ENCODE data around the gene PUS1. TPM values are rescaled to one million over a fixed set of nuclear protein-coding genes. Genes with fewer than 3 reads are reported as not detected.

PUS1 gene
- total and polyA plus RNA-seq, 3 donors from 2014 or later = 16.9 to 26.0 (median 25.2) TPM

DNA sequence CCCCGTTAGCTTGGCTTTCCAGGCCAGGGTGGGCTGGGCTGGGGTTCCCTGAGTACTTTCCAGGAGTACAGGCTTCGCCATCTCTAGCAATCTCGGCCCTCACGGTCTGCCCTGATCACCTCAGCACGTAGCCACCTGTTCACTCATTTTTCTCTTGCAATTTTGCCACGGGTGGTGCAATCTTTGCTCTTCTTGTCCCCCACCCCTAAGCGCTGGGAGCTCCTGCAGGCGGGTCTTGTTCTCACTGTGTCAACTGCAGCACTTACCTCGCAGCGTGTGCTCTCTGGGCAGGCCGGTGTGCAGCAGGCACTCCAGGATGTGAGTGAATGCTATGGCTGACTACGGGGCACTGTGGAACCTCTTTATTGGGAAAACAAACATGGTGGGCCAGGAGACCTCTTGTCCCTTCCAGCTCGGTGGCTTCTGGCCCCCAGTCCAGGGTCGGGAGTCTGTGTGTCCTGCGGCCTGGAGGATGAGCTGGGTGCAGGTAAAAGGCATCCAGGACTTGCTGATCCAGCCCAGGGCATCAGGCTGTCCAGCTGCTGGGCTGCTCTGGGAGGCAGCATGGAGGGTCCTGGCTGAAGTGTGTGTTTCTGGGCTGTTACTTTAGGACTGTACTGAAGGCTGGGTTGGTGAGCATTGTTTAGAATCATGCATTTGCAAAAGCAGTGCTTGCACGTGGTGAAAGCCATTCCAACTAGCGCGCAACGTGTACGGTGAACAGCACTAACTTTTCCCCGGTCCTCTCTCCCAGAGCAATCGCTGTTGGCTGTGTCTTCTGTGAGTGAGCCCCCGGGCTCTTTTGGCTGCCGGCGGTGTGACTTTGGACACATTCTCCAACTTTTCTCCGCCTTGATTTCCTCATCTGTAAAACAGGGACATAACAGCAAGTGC is 36.1 kb upstream of the PUS1 start:
- intact Hi-C loops (cut with DNase I; ENCODE audit: low total_unique reads) = no loop called here
- H3K9me3 ChIP-seq = no peaks in the 10 kb centered on the region
- WGBS, 2 donors = 63 to 78% methylated on average over 23 to 26 of the region's 26 CpGs
- no peak overlapping the region for H3K4me3 ChIP-seq
- H3K36me3 ChIP-seq (ENCODE audit: low read depth, missing control alignments) = no peaks in the 10 kb centered on the region
- TF ChIP-seq, protein P1, sequence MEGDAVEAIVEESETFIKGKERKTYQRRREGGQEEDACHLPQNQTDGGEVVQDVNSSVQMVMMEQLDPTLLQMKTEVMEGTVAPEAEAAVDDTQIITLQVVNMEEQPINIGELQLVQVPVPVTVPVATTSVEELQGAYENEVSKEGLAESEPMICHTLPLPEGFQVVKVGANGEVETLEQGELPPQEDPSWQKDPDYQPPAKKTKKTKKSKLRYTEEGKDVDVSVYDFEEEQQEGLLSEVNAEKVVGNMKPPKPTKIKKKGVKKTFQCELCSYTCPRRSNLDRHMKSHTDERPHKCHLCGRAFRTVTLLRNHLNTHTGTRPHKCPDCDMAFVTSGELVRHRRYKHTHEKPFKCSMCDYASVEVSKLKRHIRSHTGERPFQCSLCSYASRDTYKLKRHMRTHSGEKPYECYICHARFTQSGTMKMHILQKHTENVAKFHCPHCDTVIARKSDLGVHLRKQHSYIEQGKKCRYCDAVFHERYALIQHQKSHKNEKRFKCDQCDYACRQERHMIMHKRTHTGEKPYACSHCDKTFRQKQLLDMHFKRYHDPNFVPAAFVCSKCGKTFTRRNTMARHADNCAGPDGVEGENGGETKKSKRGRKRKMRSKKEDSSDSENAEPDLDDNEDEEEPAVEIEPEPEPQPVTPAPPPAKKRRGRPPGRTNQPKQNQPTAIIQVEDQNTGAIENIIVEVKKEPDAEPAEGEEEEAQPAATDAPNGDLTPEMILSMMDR (IDR thresholded peaks at IDR 0.05) = no peak
- TF ChIP-seq POLR2A (IDR thresholded peaks at IDR 0.05) = no peak
- no peak for DNase-seq
- peaks cover 18% of the 10 kb centered on the region for H3K4me1 ChIP-seq
- H3K27ac ChIP-seq = no peak overlapping the region
- H3K27me3 ChIP-seq = no peaks in the 10 kb centered on the region

DNA sequence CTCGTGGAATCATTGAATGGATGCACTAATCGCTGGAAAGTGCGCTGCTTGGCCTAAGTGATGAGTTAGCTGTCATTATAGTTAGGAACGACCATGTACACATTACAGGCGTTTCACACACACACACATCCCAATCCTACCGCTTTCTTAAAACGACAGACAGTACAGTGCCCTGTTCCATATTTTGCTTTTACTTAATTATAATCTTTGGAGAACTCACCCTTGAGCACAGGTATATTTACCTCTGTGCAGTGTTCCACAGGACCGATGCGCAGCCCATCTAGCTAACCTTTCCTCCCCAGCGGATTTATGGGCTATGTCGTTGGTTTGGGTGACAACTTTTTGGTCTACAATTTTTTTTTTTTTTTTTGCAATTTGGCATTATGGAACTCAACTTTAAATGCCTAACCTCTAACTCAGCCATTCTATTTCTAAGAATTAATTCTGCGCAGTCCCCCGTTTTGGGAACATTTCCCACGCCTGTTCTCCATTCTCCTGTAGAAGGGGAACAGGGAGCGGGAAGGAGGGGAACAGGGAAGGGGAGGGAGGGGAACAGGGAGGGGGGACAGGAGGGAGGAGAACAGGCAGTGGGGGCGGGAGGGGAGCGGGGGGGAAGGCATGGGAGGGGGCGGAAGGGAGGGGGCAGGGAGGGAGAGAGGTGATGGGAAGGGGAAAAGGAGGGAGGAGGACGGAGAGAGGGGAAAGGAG is 35.3 kb upstream of the PUS1 start:
- no peaks in the 10 kb centered on the region for H3K27me3 ChIP-seq
- no peaks in the 10 kb centered on the region for H3K36me3 ChIP-seq (ENCODE audit: low read depth, missing control alignments)
- H3K9me3 ChIP-seq = no peaks in the 10 kb centered on the region
- H3K4me3 ChIP-seq = peak overlapping the region; percentile 63 to 69
- WGBS, 2 donors = 23 to 33% methylated on average over 17 to 18 of the region's 19 CpGs
- intact Hi-C loops (cut with DNase I; ENCODE audit: low total_unique reads) = no loop called here
- no peak for DNase-seq
- H3K27ac ChIP-seq = peak overlapping the region; percentile 44 to 99
- H3K4me1 ChIP-seq = peaks cover 18% of the 10 kb centered on the region
- TF ChIP-seq, protein P1 (IDR thresholded peaks at IDR 0.05) = no peak
- no peak for TF ChIP-seq POLR2A (IDR thresholded peaks at IDR 0.05)

DNA sequence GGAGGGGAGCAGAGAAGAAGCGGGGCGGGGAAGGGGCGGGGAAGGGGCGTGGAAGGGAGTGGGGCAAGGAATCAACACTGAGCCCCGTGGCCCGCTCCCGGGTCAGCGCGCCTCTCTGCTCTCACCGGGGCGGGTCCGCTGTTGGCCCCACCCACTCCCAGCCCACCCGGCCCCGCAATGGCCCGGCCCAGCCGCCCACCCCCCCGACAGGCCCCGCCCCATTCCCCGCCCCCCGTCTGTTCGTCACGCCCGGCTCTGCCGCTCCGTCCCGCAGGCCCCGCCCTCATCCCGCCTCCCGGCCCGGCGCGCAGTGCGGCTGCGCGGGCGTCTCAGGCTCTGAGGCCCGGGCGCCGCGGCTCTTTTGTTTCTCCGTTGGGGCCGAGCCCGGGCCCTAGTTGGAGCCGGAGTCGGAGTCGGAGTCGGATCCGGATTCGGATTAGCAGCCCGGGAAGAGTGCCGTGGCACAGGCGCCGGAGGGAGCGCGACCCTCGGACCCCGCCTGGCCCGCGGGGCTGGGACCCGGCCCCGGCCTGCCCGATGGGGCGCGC is 34.7 kb upstream of the PUS1 start, which contains the start of gene ULK1:
Gene ULK1 (plus strand): TSS at position 310 of the 548 bp plus-strand sequence. CDS start 380 bp downstream, outside the sequence.
- H3K9me3 ChIP-seq = no peaks in the 10 kb centered on the region
- peak; percentile 95 for DNase-seq
- TF ChIP-seq, protein P1 (IDR thresholded peaks at IDR 0.05) = no peak
- peak; percentile 78 for TF ChIP-seq POLR2A (IDR thresholded peaks at IDR 0.05)
- H3K4me3 ChIP-seq = peak within 1 kb of the TSS; percentile 63 to 69
- intact Hi-C loops (cut with DNase I; ENCODE audit: low total_unique reads) = no loop called here
- H3K27ac ChIP-seq = peak within 1 kb of the TSS; percentile 98 to 99
- no peaks in the 10 kb centered on the region for H3K27me3 ChIP-seq
- 0% methylated on average over 12 to 53 of the region's 64 CpGs for WGBS, 2 donors
- H3K36me3 ChIP-seq (ENCODE audit: low read depth, missing control alignments) = no peaks in the 10 kb centered on the region
- H3K4me1 ChIP-seq = peaks cover 18% of the 10 kb centered on the region

DNA sequence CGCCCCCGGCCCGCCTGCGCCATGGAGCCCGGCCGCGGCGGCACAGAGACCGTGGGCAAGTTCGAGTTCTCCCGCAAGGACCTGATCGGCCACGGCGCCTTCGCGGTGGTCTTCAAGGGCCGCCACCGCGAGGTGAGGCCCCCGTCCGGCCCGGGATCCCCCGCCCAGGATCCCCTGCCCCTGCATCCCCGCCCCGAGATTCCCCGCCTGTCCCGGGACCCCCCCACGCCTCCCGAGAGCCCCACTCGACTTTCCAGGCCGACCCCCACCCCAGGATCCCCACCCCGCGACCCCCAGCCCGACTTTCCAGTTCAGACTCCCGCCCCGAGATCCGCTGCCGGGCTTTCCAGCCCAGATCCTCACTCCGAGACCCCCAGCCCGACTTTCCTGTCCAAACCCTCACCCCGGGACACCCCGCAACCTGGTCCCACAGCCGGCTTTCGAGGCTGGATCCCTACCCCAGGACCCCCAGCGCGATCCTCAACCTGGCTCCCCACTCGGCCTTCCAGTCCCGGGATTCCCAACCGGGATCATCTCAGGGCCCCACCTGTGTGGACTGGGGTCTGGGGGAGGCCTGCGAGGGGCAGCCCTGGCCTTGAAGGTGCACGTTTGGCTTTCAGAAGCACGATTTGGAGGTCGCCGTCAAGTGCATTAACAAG is 34.0 kb upstream of the PUS1 start:
- 2 to 5% methylated on average over 21 to 33 of the region's 54 CpGs for whole genome bisulfite sequencing, 2 donors
- intact Hi-C loops (cut with DNase I; ENCODE audit: low total_unique reads) = no loop called here
- TF ChIP-seq, protein P1 (IDR thresholded peaks at IDR 0.05) = no peak
- no peak for TF ChIP-seq POLR2A (IDR thresholded peaks at IDR 0.05)
- Histone ChIP-seq H3K27ac (peak overlapping the region; percentile 98 to 99), H3K9me3 (no peaks in the 10 kb centered on the region), H3K4me3 (peak overlapping the region; percentile 63 to 69), H3K4me1 (peaks cover 18% of the 10 kb centered on the region), H3K27me3 (no peaks in the 10 kb centered on the region), H3K36me3 (ENCODE audit: low read depth, missing control alignments) (no peaks in the 10 kb centered on the region)
- DNase-seq = no peak
